K562 (cell line): ENCODE data around the gene ITPK1. TPM values are rescaled to one million over a fixed set of nuclear protein-coding genes. Genes with fewer than 3 reads are reported as not detected.

ENCODE experiments used
- ATAC-seq: fragments of 200-7000 bp; cut with Tn5 transposase; 3 replicates; pipeline ENCODE4 v1.9.1; 2020; ENCODE audit warnings: moderate library complexity
- BruUV-seq: library from RNA; stranded (reverse); fragments of 400-500 nt; replicated peaks from 2 replicates; lab custom pipeline; 2021; lab: Mats Ljungman, UMichigan
- CTCF ChIA-PET: fragments of 300-600 bp; formaldehyde crosslinking; extraction: SDS; loops from one replicate; lab custom pipeline; 2021; ENCODE audit warnings: low intra/inter-chr PET ratio; lab: Yijun Ruan, JAX
- POLR2A ChIA-PET: fragments of 300-600, 350-650 bp; sonication (Branson Sonifier 250); formaldehyde crosslinking; extraction: SDS; loops from one replicate; lab custom pipeline; 2021; ENCODE audit warnings: antibody characterized with exemption, inconsistent platforms; lab: Yijun Ruan, JAX
- DNase-seq, 4 experiments: peaks; one replicate each; pipeline versions ENCODE4 v3.0.0 to v3.0.0-alpha.2; 2011 to 2018; ENCODE audit warnings: low spot score in 3 of 4, mixed read lengths in 3 of 4; ENCODE audit errors: extremely low read depth in 1 of 4
- FAIRE-seq: peaks from 2 replicates; lab custom pipeline; 2011; peaks lifted over from hg19 to GRCh38; lab: Jason Lieb, UNC
- H2AFZ ChIP-seq: 2 replicates; pipeline ENCODE4 v1.6.0; 2011; ENCODE audit warnings: low read depth, low read length, control low read depth, inconsistent platforms
- H3K27ac ChIP-seq: fragments of 200-600 bp; 3 replicates; pipeline ENCODE4 v1.8.0; 2011; ENCODE audit warnings: low read depth, mild to moderate bottlenecking, control low read depth, inconsistent platforms, low read length, moderate library complexity, mixed read lengths; ENCODE audit errors: extremely low read depth
- H3K27me3 ChIP-seq, 2 experiments: fragments of 300-600 bp in 1 of 2; 2 replicates in 1 of 2; 3 replicates in 1 of 2; pipeline versions ENCODE4 v1.6.0 to v1.8.0; 2011; ENCODE audit warnings: inconsistent platforms in 2 of 2, low read length in 2 of 2, mild to moderate bottlenecking in 1 of 2, mixed read lengths in 1 of 2, moderate library complexity in 1 of 2; ENCODE audit not compliant: control insufficient read depth in 2 of 2, insufficient read depth in 2 of 2
- H3K36me3 ChIP-seq: fragments of 300-600 bp; 3 replicates; pipeline ENCODE4 v1.8.0; 2011; ENCODE audit warnings: mild to moderate bottlenecking, low read length, inconsistent platforms; ENCODE audit not compliant: control insufficient read depth, insufficient read depth
- H3K4me1 ChIP-seq, 2 experiments: fragments of 200-600 bp in 1 of 2; replicated peaks in 1 of 2; 2 replicates in 1 of 2; 3 replicates in 1 of 2; pipeline versions ENCODE4 v1.5.1 to v1.8.0; 2011; ENCODE audit warnings: inconsistent platforms in 2 of 2, low read length in 2 of 2, mild to moderate bottlenecking in 1 of 2, mixed read lengths in 1 of 2, moderate library complexity in 1 of 2; ENCODE audit not compliant: control insufficient read depth in 2 of 2, insufficient read depth in 2 of 2
- H3K4me2 ChIP-seq: 2 replicates; pipeline ENCODE4 v1.6.1; 2011; ENCODE audit warnings: low read length, control low read depth, inconsistent platforms, mixed read lengths; ENCODE audit not compliant: insufficient read depth
- H3K4me3 ChIP-seq: fragments of 200-600 bp; sonication (generic), shearing (Covaris generic); 2 replicates; pipeline ENCODE4 v1.5.1; 2016; ENCODE audit warnings: control low read depth, inconsistent platforms
- H3K79me2 ChIP-seq: fragments of 200-600 bp; 3 replicates; pipeline ENCODE4 v1.8.0; 2011; ENCODE audit warnings: low read length, inconsistent platforms; ENCODE audit not compliant: control insufficient read depth, insufficient read depth
- H3K9ac ChIP-seq, 2 experiments: 2 replicates each; pipeline versions ENCODE4 v1.6.0 to v1.6.1; 2011; ENCODE audit warnings: low read depth in 2 of 2, low read length in 2 of 2, control low read depth in 1 of 2, inconsistent platforms in 1 of 2, mild to moderate bottlenecking in 1 of 2, mixed read lengths in 1 of 2; ENCODE audit not compliant: insufficient read depth in 1 of 2
- H3K9me1 ChIP-seq: one replicate; pipeline ENCODE4 v1.6.0; 2011; ENCODE audit warnings: inconsistent platforms, mild to moderate bottlenecking, low read length, moderate library complexity; ENCODE audit not compliant: control insufficient read depth, insufficient read depth
- H3K9me3 ChIP-seq: replicated peaks from 2 replicates; pipeline ENCODE4 v1.5.1; 2011; ENCODE audit warnings: low read depth, low read length, inconsistent platforms; ENCODE audit not compliant: control insufficient read depth, insufficient read depth
- H4K20me1 ChIP-seq: replicated peaks from 2 replicates; pipeline ENCODE4 v1.6.1; 2011; ENCODE audit warnings: low read length, inconsistent platforms, mixed read lengths; ENCODE audit not compliant: control insufficient read depth, insufficient read depth
- CXXC5 ChIP-seq: fragments of 250-450 bp; sonication (Bioruptor Pico); IDR thresholded peaks from 2 replicates; pipeline ENCODE4 v1.8.0; 2022; ENCODE audit warnings: inconsistent platforms, mild to moderate bottlenecking, moderate library complexity
- GTF2B ChIP-seq: IDR thresholded peaks from 2 replicates; pipeline ENCODE4 v1.6.1; 2011; ENCODE audit not compliant: insufficient read length; ENCODE audit errors: extremely low read depth
- MIER1 ChIP-seq: fragments of 450-650 bp; IDR thresholded peaks from 2 replicates; pipeline ENCODE4 v1.6.1; 2016; ENCODE audit warnings: antibody characterized with exemption, mild to moderate bottlenecking, low read depth
- NR2C1 ChIP-seq, 2 experiments: fragments of 450-650 bp; IDR thresholded peaks; 2 replicates each; pipeline ENCODE4 v1.6.1; 2017; ENCODE audit warnings: mild to moderate bottlenecking in 2 of 2, antibody characterized with exemption in 1 of 2, inconsistent platforms in 1 of 2, missing compliant biosample characterization in 1 of 2, missing genetic modification characterization in 1 of 2
- TARDBP ChIP-seq: fragments of 450-650 bp; IDR thresholded peaks from 2 replicates; pipeline ENCODE4 v1.6.1; 2016
- THAP12 ChIP-seq: fragments of 250-450 bp; sonication (Bioruptor Pico); IDR thresholded peaks from 2 replicates; pipeline ENCODE4 v1.9.0; 2021; ENCODE audit warnings: mild to moderate bottlenecking, inconsistent platforms
- WGBS: fragments of 100-300 bp; shearing (Covaris generic); methylation state at CpG from one replicate; pipeline ENCODE4 v1.1.6; 2016; ENCODE audit warnings: low coverage, mixed read lengths; ENCODE audit not compliant: insufficient coverage; ENCODE audit errors: missing lambda C conversion rate; 5-methylcytosine and 5-hydroxymethylcytosine counted together
- in situ Hi-C: fragments of 300-500 bp; cut with MboI; formaldehyde crosslinking; loops from 4 replicates; pipeline ENCODE4 v1.15.0; 2018; ENCODE audit warnings: inconsistent platforms, mixed read lengths
- intact Hi-C: fragments of 100-400 bp; cut with micrococcal nuclease; formaldehyde crosslinking; loops from 2 replicates; pipeline ENCODE4 v1.14.2; 2022
- polyA plus RNA-seq, 8 experiments: library from polyadenylated mRNA; depleted of rRNA in 4 of 8; stranded (reverse) in 5 of 8; unstranded in 3 of 8; fragments of >200 nt; fragmentation: Nextera tagmentation in 2 of 8; fragmentation: Illumina TruSeq in 1 of 8; extraction: Ambion mirVana in 2 of 8; extraction: Trizol in 1 of 8; gene quantifications; 2 replicates each; pipeline versions ENCODE4 v1.2.1 to v1.2.3, GENCODE V29; 2011 to 2014; ENCODE audit warnings: inconsistent platforms in 1 of 8, missing spikeins in 1 of 8
- total RNA-seq, 7 experiments: library from RNA; depleted of rRNA in 6 of 7; stranded (reverse); fragments of >200 nt in 6 of 7; fragmentation: Illumina TruSeq in 2 of 7; extraction: Trizol in 2 of 7; gene quantifications; 2 replicates each; pipeline versions ENCODE4 v1.2.1 to v1.2.3, GENCODE V29; 2011 to 2021; ENCODE audit warnings: low replicate concordance in 1 of 7

ITPK1 gene
- total and polyA plus RNA-seq, 9 of the 15 experiments (the other 6 are each of a cell fraction or from before 2014, with no cell fraction given): 1.2 to 39.2 (median 23.0) TPM

GRCh38 chr14:92924247-92924646, 191.5 kb downstream of the ITPK1 start (continued):
- TF ChIP-seq GTF2B: no peak
- TF ChIP-seq THAP12 (CRISPR knock-in tag): no peak
- no peak for TF ChIP-seq CXXC5 (CRISPR knock-in tag)
- TF ChIP-seq TARDBP: no peak

- intact Hi-C loops: no loop called here
- no peak; the same call in 2 of the 3 replicates for ATAC-seq
- no TSS peak for BruUV-seq
- Histone ChIP-seq H2AFZ (no peak overlapping the region), H3K4me3 (no peak overlapping the region), H3K79me2 (no peaks in the 10 kb centered on the region), H3K4me2 (no peak overlapping the region), H3K36me3 (no peaks in the 10 kb centered on the region), H3K27me3 (peaks cover 0 to 10% of the 10 kb centered on the region in 2 experiments; a peak in 2 of 5 replicates), H3K27ac (no peak overlapping the region), H3K4me1 (peaks cover 0 to 7% of the 10 kb centered on the region in 2 experiments; a peak in 1 of 5 replicates), H3K9me1 (no peaks in the 10 kb centered on the region), H4K20me1 (no peaks in the 10 kb centered on the region; the same call in 1 of the 2 replicates), H3K9me3 (no peaks in the 10 kb centered on the region), H3K9ac (no peak overlapping the region)
- TF ChIP-seq NR2C1 (IDR thresholded peaks at IDR 0.05): no peak
- TF ChIP-seq NR2C1 (tag; IDR thresholded peaks at IDR 0.05): no peak
- TF ChIP-seq MIER1: peak; percentile 72; the same call in 1 of the 2 replicates
- FAIRE-seq: no peak
- CTCF ChIA-PET: no interaction called here
- POLR2A ChIA-PET: no interaction called here
- 40% methylated on average over 3 of the region's 8 CpGs for WGBS
- in situ Hi-C loops: no loop called here
- DNase-seq: no peak
Measured at GRCh38 chr14:92923744-92924103, 192.0 kb downstream of the ITPK1 start.
